Fibroblast of lung (primary cell): ENCODE data around the gene CD47.

Experiments used
- EZH2 ChIP-seq: IDR thresholded peaks from 2 replicates; pipeline ENCODE4 v1.5.1; 2012; ENCODE audit warnings: low read length, control low read depth, mild to moderate bottlenecking; ENCODE audit errors: missing control alignments
- TF ChIP-seq, protein P1 (sequence below), 2 donors: IDR thresholded peaks in 1 of 2; conservative IDR thresholded peaks in 1 of 2; 1 replicate in 1 of 2; 2 replicates in 1 of 2; pipeline ENCODE4 v1.5.1; 2011 to 2012; ENCODE audit warnings: low read length in 2 of 2, control low read depth in 1 of 2, inconsistent platforms in 1 of 2, low read depth in 1 of 2, mild to moderate bottlenecking in 1 of 2

DNA sequence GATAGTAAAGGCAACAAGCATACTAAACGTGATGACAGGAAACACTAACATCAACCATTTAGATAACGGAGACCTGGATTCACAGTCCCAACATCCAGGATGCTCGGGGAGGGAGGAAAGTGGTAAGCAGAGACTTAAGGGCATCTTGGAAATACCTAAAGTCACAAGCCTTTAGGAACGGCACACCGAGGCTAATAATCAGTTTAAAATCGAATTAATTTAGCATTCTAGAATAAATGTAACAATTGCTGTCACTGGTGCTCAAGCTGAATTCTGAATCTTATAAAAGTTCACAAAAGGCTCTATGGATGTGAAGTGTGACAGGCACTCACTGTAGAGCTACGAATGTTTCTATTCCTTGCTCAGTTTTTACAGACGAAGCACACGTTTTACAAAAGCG is 1.3 kb downstream of the CD47 start:
- TF ChIP-seq, protein P1, sequence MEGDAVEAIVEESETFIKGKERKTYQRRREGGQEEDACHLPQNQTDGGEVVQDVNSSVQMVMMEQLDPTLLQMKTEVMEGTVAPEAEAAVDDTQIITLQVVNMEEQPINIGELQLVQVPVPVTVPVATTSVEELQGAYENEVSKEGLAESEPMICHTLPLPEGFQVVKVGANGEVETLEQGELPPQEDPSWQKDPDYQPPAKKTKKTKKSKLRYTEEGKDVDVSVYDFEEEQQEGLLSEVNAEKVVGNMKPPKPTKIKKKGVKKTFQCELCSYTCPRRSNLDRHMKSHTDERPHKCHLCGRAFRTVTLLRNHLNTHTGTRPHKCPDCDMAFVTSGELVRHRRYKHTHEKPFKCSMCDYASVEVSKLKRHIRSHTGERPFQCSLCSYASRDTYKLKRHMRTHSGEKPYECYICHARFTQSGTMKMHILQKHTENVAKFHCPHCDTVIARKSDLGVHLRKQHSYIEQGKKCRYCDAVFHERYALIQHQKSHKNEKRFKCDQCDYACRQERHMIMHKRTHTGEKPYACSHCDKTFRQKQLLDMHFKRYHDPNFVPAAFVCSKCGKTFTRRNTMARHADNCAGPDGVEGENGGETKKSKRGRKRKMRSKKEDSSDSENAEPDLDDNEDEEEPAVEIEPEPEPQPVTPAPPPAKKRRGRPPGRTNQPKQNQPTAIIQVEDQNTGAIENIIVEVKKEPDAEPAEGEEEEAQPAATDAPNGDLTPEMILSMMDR (conservative IDR thresholded peaks at IDR 0.05 in 1 of 2, IDR thresholded peaks at IDR 0.05 in 1 of 2; ENCODE audit: low read depth in 1 of 2, low read length in 2 of 2), result no peak
- TF ChIP-seq EZH2, result no peak
